HUDEP-2 (cell line): ENCODE data around the gene ERVH48-1.
"Not testable (repeated sequence)": the region's sequence is repeated elsewhere in the genome, so short reads cannot be mapped to it uniquely, and the experiment has no call there.

ENCODE experiments used
- DNase-seq, 76 experiments: peaks; one replicate each; lab custom pipeline; 2025; ENCODE audit not compliant: unreplicated experiment in 76 of 76; lab: John Stamatoyannopoulos, UW

Gene ERVH48-1

GRCh38 chr21:42939582-42940413, 14.4 kb upstream of the ERVH48-1 start:
- no peak for DNase-seq

GRCh38 chr21:42938606-42938995, 13.2 kb upstream of the ERVH48-1 start:
- DNase-seq: not testable (repeated sequence)

- no peak for DNase-seq
Observed at GRCh38 chr21:42937960-42938605, 12.7 kb upstream of the ERVH48-1 start.

- DNase-seq: peak in 3 of 76 experiments; percentile 18 to 22 (median 20)
Observed at GRCh38 chr21:42937034-42937940, 11.9 kb upstream of the ERVH48-1 start.

- not testable (repeated sequence) for DNase-seq
Observed at GRCh38 chr21:42936360-42936759, 10.9 kb upstream of the ERVH48-1 start.

GRCh38 chr21:42933973-42934372, 8.5 kb upstream of the ERVH48-1 start:
- not testable (repeated sequence) for DNase-seq

- not testable (repeated sequence) for DNase-seq
Observed at GRCh38 chr21:42933137-42933970, 7.9 kb upstream of the ERVH48-1 start.

- not testable (repeated sequence) for DNase-seq
Observed at GRCh38 chr21:42932378-42933136, 7.1 kb upstream of the ERVH48-1 start.

- DNase-seq: no peak
Observed at GRCh38 chr21:42931560-42932235, 6.3 kb upstream of the ERVH48-1 start.

- DNase-seq: no peak
Observed at GRCh38 chr21:42929969-42930368, 4.5 kb upstream of the ERVH48-1 start.

- DNase-seq: not testable (repeated sequence)
Observed at GRCh38 chr21:42927474-42928200, 2.2 kb upstream of the ERVH48-1 start.

GRCh38 chr21:42924433-42924751, 1.0 kb downstream of the ERVH48-1 start:
- DNase-seq: no peak

- peak in 74 of 76 experiments; percentile 44 to 94 (median 82) for DNase-seq
Observed at GRCh38 chr21:42923553-42924432, 1.6 kb downstream of the ERVH48-1 start.

- no peak for DNase-seq
Observed at GRCh38 chr21:42922918-42923317, 2.5 kb downstream of the ERVH48-1 start.

- peak in 73 of 76 experiments; percentile 23 to 91 (median 58) for DNase-seq
Observed at GRCh38 chr21:42921927-42922326, 3.5 kb downstream of the ERVH48-1 start.

- no peak for DNase-seq
Observed at GRCh38 chr21:42918291-42918690, 7.1 kb downstream of the ERVH48-1 start.

- DNase-seq: no peak
Observed at GRCh38 chr21:42913476-42913875, 12.0 kb downstream of the ERVH48-1 start.
